GM19468 (cell line): ENCODE measurements around the gene IDH2.
"Not testable (repeated sequence)": the region's sequence is repeated elsewhere in the genome, so short reads cannot be mapped to it uniquely, and the experiment has no call there.

Experiments used
- ATAC-seq: cut with Tn5 transposase; IDR thresholded peaks from one replicate; pipeline ENCODE4 v1.9.1; 2021; ENCODE audit warnings: mild to moderate bottlenecking, moderate library complexity, moderate number of reproducible peaks; ENCODE audit not compliant: unreplicated experiment; ENCODE audit errors: extremely low read depth

Gene IDH2

GRCh38 chr15:90101969-90102890 lies at the start of gene IDH2:
Gene IDH2, minus strand, starts transcription at chr15:90102468. Its CDS starts 78 bp downstream, at chr15:90102390.
- ATAC-seq = peak; percentile 58

GRCh38 chr15:90150551-90150950 lies 48.3 kb upstream of the IDH2 start:
- ATAC-seq = not testable (repeated sequence)

- no peak for ATAC-seq
These were observed 47.5 kb upstream of the IDH2 start for GRCh38 chr15:90149609-90150340.

- not testable (repeated sequence) for ATAC-seq
These were observed 44.0 kb upstream of the IDH2 start for GRCh38 chr15:90146198-90146761.

- no peak for ATAC-seq
These were observed 43.5 kb upstream of the IDH2 start for GRCh38 chr15:90145761-90146160.

GRCh38 chr15:90145259-90145658 lies 43.0 kb upstream of the IDH2 start:
- no peak for ATAC-seq

GRCh38 chr15:90143166-90143655 lies 40.9 kb upstream of the IDH2 start:
- no peak for ATAC-seq

GRCh38 chr15:90142216-90143165 lies 40.2 kb upstream of the IDH2 start:
- no peak for ATAC-seq

- no peak for ATAC-seq
These were observed 39.4 kb upstream of the IDH2 start for GRCh38 chr15:90141646-90142045.

GRCh38 chr15:90139549-90139948 lies 37.3 kb upstream of the IDH2 start:
- ATAC-seq = not testable (repeated sequence)

- no peak for ATAC-seq
These were observed 36.0 kb upstream of the IDH2 start for GRCh38 chr15:90138071-90138833.

GRCh38 chr15:90132437-90132836 lies 30.2 kb upstream of the IDH2 start:
- ATAC-seq = no peak

- ATAC-seq = no peak
These were observed 29.6 kb upstream of the IDH2 start for GRCh38 chr15:90131848-90132247.

- ATAC-seq = no peak
These were observed 28.0 kb upstream of the IDH2 start for GRCh38 chr15:90130291-90130690.

- no peak for ATAC-seq
These were observed 24.5 kb upstream of the IDH2 start for GRCh38 chr15:90126596-90127435.

- no peak for ATAC-seq
These were observed 23.8 kb upstream of the IDH2 start for GRCh38 chr15:90126022-90126421.

- ATAC-seq = no peak
These were observed 22.2 kb upstream of the IDH2 start for GRCh38 chr15:90124507-90124906.

GRCh38 chr15:90121086-90121485 lies 18.8 kb upstream of the IDH2 start:
- no peak for ATAC-seq
